ENCODE measurements around the gene GDF3.
A peak's percentile ranks its signal among the peaks of the same experiment; 100 is the strongest.
"Not testable (repeated sequence)": the region's sequence is repeated elsewhere in the genome, so short reads cannot be mapped to it uniquely, and the experiment has no call there.

The GDF3 gene

DNA sequence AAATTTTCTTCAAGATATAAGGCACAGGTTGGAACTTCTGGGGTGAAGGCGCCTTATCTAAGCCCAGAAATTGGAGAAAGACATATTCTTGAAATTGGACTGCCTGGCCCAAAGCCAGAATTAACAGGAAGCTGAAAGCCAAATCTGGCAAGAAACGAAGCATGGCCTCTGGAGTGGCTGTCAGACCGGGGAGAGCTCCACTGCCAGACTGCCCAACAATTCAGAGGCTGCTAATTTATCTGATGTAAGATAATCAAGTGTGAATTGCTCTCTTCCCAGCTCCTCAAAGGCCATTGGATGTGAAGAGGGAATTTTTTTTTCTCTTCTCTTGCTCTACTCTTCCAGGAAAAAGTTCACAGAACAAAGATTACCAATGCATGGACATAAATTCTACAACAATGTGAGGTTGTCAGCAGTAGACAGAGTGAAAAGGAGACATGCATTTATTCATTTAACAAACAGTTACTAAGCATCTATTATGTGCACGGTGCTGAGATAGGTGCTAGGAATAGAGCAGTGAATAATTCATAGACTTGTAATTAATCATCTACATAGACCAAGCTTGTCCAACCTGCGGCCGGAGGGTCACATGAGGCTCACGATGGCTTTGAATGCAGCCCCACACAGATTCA is at the start of gene GDF3:
Gene GDF3 (minus strand): TSS at position 210 of the 632 bp plus-strand sequence. CDS start 47 bp downstream, at position 163.
- DNase-seq, result peak; percentile 10

DNA sequence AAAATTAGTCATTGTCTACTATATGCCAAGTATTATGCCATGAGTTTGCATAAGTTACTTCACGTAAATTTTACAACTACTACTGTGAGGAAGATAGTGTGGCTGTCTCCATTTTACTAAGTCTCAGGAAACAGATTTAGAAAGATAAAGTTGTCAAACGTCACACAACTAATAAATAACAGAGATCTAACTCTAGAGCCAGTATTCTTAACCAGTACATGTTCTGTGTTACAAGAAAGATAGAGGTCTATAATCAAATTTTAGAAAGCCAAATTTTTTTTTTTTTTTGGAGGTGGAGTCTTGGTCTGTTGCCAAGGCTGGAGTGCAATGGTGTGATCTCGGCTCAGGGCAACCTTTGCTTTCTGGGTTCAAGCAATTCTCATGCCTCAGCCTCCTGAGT is 37.4 kb upstream of the GDF3 start:
- DNase-seq, result no peak

DNA sequence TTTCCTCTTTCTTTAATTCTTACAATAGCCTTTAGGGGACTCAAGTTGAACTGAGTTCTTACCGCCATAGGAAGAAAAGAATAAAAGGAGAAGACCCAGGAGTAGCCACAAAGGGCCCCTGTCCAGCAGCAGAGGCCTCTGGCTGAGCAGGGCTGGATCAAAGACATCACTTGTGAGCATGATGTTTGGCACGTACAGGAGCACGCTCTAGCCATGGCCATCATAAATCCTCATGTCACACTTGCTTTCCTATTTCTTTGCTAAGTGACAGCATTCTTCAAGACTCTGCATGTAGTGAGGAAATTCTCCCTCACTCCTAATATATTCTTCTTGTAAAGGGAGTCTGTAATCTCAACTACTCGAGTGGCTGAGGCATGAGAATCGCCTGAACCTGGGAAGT is 35.9 kb upstream of the GDF3 start:
- no peak for DNase-seq

DNA sequence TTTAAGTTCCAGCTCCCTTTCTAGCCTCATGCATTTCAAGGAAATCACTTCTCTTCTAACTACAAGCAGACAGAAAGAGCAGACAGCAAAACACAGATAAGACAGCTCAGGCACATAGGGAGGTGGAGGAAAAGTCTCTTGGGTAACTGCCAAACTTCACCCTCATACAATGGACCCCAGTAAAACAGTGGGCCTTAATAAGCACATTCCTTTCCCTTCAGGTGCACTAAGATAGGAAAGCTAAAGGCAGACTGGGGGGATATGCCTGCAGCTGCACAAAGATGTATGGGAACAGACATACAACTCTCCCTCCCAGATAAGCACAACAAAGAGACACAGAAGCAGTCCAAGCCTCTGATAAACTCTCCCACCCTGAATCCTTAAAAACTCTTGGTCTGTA is 35.4 kb upstream of the GDF3 start:
- DNase-seq, result not testable (repeated sequence)

DNA sequence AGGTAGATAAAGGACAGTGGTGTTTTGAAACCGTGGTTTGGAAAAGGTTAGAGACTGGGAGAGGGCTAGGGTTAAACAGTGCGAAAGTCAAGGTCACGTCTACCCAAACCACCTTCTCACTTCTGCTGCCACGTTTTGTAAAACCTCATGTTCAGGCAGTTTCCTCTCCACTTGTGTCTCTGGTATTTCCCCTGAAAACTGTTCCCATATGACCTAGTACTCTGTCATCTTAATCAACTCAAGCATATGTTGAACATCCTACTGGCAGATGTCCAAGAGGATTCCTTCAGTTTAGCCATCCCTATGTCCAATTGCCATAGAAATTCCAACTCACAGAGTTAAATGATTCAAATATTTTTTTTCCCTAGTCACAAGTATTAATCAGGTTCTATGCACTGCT is 34.2 kb upstream of the GDF3 start:
- peak; percentile 16 for DNase-seq

DNA sequence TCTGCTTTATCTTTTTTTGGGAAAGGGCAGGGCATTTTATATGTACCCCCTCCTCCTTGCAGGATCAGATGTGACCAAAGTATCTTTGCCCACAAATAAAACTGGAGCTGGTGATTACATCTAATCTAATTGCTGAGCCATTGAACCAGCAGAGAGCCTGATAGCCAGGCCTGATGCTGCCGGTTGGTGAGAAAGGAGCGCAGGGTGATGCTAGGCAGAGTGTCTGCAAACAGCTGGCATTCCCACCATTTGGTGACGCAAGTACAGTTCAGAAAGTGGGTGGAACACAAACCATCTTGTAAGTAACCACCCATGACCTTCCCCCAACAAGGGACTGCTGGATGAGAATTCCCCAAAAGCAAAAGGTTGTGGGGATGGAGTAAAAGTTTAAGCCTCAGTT is 28.4 kb upstream of the GDF3 start:
- no peak for DNase-seq

DNA sequence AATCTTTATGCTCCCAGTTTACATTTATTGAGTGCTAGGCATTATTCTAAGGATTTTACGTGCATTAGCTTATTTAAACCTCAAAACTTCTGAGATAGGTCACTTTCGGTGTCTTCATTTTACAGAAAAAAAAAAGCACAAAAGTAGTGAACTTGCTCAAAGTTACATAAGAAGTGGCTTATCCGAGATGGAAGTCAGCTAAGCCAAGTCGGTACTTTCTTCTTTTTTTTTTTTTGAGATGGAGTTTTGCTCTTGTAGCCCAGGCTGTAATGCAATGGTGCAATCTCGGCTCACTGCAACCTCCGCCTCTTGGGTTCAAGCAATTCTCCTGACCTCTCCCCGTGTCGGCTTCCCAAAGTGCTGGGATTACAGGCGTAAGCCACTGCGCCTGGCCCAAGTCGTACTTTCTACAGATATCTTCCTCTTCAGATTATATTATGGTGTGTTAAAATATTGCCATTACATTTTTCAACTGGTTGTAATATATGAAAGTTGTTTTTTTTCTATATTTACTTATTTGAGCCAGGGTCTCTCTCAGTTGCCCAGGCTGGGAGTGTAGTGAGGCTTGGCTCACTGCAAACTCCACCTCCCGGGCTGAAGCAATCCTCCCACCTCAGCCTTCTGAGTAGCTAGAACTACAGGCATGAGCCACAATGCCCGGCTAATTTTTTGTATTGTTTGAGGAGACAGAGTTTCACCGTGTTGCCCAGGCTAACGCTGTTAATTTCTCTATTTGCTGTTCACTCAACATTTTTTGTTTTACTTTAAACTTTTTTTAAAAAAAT is 24.6 kb upstream of the GDF3 start:
- peak; percentile 23 for DNase-seq

DNA sequence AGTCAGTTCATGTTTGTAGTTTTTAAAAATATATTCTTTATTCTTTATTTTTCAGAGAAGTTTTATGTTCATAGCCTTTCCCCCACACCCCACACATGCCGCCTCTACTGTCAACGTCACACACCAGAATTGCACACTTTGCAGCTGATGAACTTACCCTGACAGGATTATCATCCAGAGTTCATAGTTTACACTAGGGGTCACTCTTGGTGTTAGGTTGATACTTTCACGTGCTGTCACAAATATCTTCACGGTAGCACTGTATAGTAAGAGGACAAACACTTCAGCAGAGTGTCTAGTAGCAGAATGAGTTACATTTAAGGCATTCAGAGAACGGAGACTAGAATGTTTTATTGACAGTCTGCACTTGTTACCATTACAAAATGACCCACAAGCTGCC is 20.8 kb upstream of the GDF3 start:
- DNase-seq, result peak; percentile 63

DNA sequence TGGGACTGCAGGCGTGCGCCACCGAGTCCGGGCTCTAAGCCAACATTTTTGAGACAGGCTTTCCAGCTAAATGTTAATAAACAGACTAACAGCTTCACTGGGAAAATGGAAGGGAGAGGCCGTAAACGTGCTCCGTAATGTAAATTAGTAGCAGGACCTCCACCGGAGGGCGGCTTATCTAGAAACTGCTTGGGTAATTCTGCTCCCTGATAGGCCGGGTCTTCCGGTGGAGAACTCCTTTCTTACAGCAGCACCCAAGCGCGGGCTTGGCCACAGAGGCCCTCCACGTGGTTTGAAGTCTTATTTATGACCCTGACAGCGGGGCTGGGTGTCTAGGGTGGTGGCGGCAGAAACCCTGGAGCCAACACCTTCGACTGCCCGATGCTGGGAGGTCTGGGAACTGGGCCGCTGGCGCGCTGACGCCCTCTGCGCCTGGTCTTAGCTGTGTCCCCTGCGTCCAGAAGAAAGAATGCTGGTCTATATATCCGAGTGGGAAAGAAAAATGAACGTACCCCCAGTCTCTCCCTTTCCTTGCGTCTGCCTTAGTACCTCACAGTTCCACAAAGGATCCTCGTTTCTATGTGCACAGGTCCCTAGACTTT is 17.4 kb upstream of the GDF3 start:
- no peak for DNase-seq

DNA sequence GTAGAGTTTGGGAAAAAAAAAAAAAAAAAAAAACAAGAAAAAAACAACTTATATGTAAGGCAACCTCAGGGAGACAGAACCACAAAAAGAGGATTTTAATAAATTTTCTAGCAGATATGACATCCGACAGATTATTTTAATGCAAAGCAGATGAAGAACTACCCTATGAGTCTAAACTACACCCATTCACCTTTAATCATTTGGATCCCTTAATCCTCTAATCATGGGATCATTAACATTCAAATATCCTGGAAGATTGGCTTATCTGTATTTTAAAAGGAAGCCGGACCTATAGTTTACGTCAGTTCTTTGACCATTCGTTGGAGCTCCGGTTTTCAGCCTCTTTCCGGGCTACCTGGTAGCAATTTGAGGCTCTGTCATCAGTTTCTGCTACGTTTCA is 15.6 kb upstream of the GDF3 start, which contains the start of gene DPPA3:
Gene DPPA3 (plus strand): TSS at position 301 of the 400 bp plus-strand sequence. CDS start 138 bp downstream, outside the sequence.
- no peak for DNase-seq

DNA sequence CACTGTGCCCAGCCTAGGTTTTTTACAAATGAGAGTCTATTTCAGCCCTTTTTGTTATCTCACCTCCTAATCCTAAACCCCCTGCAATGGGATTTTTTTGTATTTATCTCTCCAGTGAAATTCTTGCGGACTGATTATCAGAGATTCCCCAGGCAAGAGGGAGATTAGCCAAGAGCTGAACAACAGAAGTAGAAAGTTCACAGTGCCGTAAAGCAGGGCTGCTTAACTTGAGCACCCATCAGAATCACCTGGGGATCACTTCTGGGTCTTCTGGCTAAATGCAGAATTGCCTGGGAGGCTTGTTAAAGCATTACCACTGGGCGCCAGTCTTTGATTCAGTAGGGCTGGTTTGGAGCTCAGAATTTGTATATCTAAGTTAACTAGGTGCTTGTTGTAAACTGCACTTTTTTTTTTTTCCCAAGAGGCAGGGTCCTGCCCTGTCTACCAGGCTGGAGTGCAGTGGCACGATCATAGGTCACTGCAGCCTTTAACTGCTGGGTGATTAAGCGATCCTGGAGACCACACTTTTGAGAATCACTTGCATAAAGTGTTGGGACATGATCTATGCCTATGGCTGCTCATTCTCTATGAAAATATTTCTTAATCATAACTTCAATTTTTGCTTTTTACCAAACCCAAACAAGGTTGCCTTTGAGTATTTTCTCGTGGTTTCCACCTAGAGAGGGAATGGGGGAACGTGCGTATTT is 14.5 kb upstream of the GDF3 start:
- no peak for DNase-seq

DNA sequence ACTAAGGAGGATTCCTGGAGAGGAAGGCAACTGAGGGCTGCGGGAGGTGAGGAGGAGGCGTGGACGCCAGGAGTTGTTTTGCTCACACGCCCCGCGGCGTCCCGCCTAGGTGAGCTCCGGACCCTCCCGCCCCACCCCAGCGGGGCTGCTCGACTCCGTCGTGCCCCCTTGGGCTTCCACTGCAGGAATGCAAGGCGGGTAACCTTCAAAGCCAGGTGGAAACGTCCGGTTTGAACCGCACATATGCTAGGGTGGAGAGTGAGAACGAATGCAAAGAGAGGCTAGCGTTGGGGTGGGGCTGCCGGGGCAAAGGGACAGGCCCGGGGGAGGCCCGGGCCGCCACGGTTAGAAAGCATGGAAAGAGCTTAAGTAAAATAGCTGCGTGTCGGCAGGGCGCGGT is 10.3 kb upstream of the GDF3 start:
- DNase-seq, result no peak

DNA sequence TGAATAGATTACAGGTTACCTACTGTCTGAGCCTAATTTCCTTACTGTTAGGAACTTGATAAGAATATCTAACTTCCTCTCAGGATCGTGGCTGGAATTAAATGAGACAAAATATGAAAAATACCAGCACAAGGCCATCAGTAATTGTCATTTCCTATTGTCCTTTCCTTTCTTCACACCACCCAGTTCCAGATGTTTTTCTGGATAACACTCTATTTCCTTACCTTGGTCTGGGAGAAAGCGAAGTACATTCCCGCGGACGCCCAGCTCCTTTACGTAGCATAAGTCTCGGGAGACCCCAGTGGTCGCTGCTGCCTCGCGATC is 376 bp downstream of the GDF3 start:
- DNase-seq, result no peak

DNA sequence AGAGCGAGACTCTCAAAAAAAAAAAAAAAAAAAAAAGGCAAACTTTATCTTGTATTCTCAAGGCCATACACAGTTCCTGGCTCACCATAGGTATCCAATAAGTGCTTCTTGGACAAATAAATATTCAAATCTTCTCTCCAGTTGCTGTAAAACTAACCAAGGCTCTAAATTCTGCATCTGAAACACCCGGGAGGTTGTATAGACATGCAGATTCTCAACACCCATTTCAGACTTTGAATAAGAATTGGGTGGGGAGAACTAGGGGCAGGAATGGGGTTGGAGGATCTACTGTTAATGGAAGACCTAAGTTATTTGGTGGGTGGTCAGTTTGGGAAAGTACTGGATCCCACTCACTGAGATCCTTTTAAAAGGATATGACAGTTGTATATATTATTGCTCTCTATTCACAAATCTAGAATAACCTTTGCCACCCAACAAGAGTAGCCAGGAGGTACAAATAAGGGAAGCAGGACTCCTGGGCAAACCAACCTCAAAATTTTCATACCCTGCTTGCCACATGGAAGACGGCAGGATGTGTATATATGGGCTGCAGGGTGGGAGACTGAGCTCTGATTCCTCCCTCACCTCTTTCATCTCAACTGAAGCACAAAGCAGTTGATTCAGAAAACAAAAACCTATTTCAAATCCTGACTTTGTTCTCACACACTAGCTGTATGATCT is 879 bp downstream of the GDF3 start:
- no peak for DNase-seq

DNA sequence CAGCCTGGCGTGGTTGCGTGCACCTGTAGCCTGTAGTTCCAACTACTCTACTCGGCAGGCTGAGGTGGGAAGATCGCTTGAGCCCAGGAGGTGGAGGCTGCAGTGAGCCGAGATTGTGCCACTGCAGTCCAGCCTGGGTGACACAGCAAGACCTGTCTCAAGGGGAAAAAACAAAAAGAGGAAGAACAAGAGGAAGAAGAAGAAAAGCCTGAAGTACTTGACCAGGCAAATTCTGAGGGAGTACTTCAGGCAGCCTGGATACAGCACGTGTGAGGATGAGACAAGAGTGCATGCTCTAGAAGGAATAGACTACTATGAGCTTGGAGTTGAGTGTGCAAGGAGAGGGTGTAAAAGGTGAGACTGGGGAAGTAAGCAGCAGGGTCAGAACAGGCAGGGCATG is 1.8 kb downstream of the GDF3 start:
- DNase-seq, result peak; percentile 59

DNA sequence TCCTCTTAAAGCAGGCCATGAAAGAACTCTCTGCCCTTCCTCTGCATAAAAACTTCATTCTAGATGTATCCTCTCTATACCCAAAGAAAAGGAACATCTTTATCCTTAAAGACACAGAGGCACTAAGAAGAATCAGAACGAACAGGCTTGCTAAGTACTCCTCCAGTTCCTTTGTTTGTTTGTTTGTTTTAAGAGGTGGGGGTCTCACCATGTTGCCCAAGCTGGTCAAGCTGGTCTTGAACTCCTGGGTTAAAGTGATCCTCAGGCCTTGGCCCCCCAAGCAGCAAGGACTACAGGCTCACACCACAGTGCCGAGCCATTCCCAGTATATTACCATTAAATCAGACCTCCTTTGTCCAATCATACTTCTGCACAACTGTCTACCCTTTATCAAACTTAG is 14.0 kb downstream of the GDF3 start:
- no peak for DNase-seq

DNA sequence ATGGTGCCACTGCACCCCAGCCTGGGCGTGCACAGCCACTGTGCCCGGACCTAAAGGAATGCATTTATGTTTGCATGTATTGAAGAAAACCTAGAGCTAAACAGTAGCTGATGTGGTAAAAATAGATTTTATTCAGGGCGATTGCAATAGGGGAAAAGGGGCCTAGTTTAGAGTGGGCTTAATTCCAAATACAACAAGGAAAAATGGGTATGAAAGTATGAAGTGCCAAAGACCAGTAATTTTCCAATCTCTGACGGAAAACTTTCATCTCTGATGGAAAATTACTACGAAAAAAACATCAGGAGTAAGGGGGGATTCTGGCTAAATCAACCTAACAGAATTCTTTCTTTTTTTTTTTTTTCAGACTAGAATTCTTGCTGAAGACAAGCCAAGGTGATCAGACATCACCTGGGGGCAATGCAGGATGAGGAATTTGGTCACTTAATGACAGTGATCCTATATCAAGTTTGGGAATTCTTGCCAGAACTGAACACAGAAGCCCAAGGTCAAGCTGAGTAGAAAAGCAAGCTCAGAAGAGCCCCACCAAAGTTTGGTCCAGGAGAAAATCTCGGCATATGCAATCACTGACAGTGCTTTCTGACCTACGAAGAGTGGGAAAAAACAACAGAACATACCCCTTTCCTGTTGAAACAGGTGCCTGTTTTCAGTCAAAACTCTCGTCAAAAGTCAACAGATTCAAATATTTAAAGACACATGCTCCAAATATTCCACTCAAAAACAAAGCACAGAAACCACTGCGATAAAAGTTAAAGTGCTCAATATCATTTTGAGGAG is 16.1 kb downstream of the GDF3 start:
- DNase-seq, result no peak

DNA sequence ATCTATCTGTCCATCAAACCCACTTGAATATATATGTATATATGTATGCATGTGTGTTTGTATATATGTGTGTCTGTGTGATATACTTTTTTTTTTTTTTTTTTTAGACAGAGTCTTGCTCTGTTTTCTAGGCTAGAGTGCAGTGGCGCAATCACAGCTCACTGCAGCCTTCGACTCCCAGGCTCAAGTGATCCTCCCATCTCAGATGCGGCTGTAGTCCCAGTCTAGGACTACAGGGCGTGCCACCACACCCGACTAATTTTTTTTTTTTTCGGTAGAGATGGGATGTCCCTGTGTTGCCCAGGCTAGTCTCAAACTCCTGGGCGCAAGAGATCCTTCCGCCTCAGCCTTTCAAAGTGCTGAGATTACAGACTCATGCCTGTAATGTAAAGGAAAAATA is 16.8 kb downstream of the GDF3 start:
- peak; percentile 4 for DNase-seq

DNA sequence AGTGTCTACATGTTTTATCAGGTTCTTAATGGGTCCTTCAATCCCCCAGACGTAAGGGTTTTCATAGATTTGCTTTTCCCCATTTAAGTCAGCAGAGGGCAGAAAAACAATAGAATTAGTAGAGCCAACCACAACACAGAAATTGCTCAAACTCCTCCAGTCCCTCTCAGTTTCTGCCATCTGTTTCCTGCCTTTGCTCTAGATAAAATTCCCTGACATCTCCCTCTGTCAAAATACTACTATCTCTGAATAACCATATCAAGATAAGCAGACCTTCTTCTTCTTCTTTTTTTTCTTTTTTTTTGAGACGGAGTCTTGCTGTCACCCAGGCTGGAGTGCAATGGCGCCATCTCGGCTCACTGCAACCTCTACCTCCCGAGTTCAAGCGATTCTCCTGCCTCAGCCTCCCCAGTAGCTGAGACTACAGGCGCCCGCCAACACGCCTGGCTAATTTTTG is 18.1 kb downstream of the GDF3 start:
- DNase-seq, result peak; percentile 64

DNA sequence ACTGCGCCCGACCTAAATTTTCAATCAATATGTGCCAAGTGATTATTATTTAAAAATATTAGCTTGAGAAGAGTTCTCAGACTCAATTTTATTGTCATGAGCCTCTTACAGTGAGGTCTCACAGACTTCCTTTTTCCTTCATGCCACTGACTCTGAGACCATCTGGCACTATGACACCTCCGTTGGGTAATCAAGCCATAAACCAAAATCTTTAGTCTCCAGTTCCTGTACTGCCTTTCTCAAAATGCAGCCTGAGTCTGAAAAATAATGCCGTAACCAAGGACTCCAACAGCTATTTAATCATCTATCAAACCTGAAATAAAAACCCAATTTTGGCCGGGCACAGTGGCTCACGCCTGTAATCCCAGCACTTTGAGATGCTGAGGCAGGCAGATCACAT is 20.1 kb downstream of the GDF3 start:
- DNase-seq, result peak; percentile 52

DNA sequence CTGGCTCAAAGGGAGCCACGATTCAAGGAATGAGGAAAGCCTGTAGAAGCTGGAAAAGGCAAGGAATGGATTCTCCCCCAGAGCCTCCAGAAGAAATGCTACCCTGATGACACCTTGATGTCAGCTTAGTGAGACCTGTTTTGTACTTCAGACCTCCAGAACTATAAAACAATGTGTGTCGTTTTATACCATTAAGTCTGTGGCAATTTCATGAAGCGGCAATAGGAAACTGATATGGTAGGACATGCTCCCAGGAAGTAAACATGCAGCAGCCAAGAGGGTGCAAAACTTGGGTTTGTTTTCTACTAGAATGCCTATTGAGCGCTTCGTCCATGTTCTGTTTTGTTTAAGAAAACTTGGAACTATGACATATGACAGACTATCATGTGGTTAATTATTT is 27.4 kb downstream of the GDF3 start:
- DNase-seq, result no peak

DNA sequence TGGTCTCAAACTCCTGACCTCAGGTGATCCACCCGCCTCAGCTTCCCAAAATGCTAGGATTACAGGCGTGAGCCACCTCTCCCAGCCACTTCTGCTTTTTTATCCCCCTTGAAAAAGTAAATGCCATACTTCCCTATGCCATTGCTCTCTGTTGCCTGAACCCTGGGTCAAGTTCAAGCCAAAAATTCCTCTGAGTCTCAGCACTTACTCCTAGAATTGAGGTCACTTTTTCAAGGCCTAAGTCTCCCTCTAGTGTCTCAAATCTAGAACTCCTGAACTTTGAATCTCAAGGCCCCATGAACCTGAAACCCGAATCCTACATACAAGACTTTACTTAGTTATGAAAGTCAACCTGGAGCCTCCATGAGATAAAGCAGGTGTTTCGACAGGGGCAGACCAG is 28.4 kb downstream of the GDF3 start:
- DNase-seq, result peak; percentile 42
